ENCODE results near the gene PUM1. TPM values are rescaled to one million over a fixed set of nuclear protein-coding genes. Genes with fewer than 3 reads are reported as not detected.

Gene PUM1
- total RNA-seq, 1 donor from 2014 or later = 121 TPM

GRCh38 chr1:30891227-30891552 lies 174.3 kb downstream of the PUM1 start:
- Histone ChIP-seq H3K4me1 (peaks cover 37% of the 10 kb centered on the region), H3K27ac (no peak overlapping the region), H3K27me3 (ENCODE audit: low read depth) (no peaks in the 10 kb centered on the region), H3K36me3 (no peaks in the 10 kb centered on the region), H3K4me3 (no peak overlapping the region), H3K9me3 (no peaks in the 10 kb centered on the region)
- DNase-seq = no peak
- intact Hi-C loops (cut with DNase I) = no loop called here
- no peak for TF ChIP-seq CTCF (IDR thresholded peaks at IDR 0.05)
- ATAC-seq = no peak

GRCh38 chr1:30890502-30891226 lies 174.9 kb downstream of the PUM1 start:
- H3K9me3 ChIP-seq = no peaks in the 10 kb centered on the region
- TF ChIP-seq CTCF (IDR thresholded peaks at IDR 0.05) = no peak
- DNase-seq (no peak), ATAC-seq (no peak)
- H3K36me3 ChIP-seq = no peaks in the 10 kb centered on the region
- H3K27ac ChIP-seq = no peak overlapping the region
- H3K4me3 ChIP-seq = no peak overlapping the region
- no peaks in the 10 kb centered on the region for H3K27me3 ChIP-seq (ENCODE audit: low read depth)
- H3K4me1 ChIP-seq = peaks cover 37% of the 10 kb centered on the region
- intact Hi-C loops (cut with DNase I) = no loop called here

DNA sequence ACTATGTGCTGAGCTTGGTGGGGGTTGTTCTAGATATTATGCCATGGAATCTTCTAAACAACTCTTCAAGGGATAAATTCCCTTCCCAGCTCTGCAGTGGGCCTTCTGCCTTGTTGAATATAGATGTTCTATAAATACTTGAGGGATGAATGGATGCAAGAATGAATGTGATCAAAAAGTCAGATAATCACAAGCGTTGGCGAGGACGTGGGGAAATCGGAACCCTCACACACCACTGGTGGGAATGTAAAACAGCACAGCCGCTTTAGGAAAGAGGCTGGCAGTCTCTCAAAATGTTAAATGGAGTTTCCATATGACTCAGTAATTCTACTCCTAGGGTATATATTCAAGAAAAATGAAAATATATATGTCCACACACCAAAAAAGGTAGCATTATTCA lies 176.0 kb downstream of the PUM1 start:
- Histone ChIP-seq H3K36me3 (no peaks in the 10 kb centered on the region), H3K4me1 (peaks cover 37% of the 10 kb centered on the region), H3K27me3 (ENCODE audit: low read depth) (no peaks in the 10 kb centered on the region), H3K27ac (no peak overlapping the region), H3K9me3 (no peaks in the 10 kb centered on the region), H3K4me3 (no peak overlapping the region)
- DNase-seq (no peak), ATAC-seq (no peak)
- intact Hi-C loops (cut with DNase I) = no loop called here
- TF ChIP-seq CTCF (IDR thresholded peaks at IDR 0.05) = no peak

- peaks cover 37% of the 10 kb centered on the region for H3K4me1 ChIP-seq
These were observed 176.5 kb downstream of the PUM1 start for GRCh38 chr1:30888975-30889374.

DNA sequence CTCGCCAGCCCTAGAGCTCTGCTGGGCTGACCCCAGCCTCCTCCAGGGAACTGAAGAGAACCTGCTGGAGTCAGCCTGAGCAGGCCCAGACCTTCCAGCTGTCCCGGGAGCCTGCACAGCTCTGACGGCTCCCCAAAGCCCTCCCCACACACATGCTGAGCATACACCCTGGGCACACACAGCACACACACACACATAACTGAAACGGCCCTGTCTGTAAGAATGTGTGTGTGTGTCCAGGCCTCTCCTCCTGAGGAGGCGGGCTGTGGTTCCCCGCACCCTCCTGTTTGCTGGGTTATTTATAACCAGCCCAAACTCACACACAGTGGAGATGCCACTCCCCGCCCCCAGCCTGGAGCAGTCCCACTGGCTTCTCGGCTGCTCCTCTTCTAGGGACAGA lies 177.1 kb downstream of the PUM1 start:
- no peaks in the 10 kb centered on the region for H3K9me3 ChIP-seq
- DNase-seq = no peak
- intact Hi-C loops (cut with DNase I) = no loop called here
- no peaks in the 10 kb centered on the region for H3K36me3 ChIP-seq
- peak overlapping the region; percentile 65 for H3K27ac ChIP-seq
- no peak for TF ChIP-seq CTCF (IDR thresholded peaks at IDR 0.05)
- peak; percentile 72 to 86 for ATAC-seq
- H3K27me3 ChIP-seq (ENCODE audit: low read depth) = no peaks in the 10 kb centered on the region
- peaks cover 37% of the 10 kb centered on the region for H3K4me1 ChIP-seq
- H3K4me3 ChIP-seq = no peak overlapping the region

More at GRCh38 chr1:30888975-30889374, 176.5 kb downstream of the PUM1 start:
- H3K4me3 ChIP-seq = no peak overlapping the region
- ATAC-seq = no peak
- H3K27me3 ChIP-seq (ENCODE audit: low read depth) = no peaks in the 10 kb centered on the region
- H3K9me3 ChIP-seq = no peaks in the 10 kb centered on the region
- no peak for DNase-seq
- TF ChIP-seq CTCF (IDR thresholded peaks at IDR 0.05) = no peak
- peak overlapping the region; percentile 65 for H3K27ac ChIP-seq
- intact Hi-C loops (cut with DNase I) = no loop called here
- no peaks in the 10 kb centered on the region for H3K36me3 ChIP-seq
